Measurements from ENCODE around the gene CNGB1. TPM values are rescaled to one million over a fixed set of nuclear protein-coding genes. Genes with fewer than 3 reads are reported as not detected.

Gene CNGB1
- total and polyA plus RNA-seq, 2 experiments from 2014 or later: not detected

DNA sequence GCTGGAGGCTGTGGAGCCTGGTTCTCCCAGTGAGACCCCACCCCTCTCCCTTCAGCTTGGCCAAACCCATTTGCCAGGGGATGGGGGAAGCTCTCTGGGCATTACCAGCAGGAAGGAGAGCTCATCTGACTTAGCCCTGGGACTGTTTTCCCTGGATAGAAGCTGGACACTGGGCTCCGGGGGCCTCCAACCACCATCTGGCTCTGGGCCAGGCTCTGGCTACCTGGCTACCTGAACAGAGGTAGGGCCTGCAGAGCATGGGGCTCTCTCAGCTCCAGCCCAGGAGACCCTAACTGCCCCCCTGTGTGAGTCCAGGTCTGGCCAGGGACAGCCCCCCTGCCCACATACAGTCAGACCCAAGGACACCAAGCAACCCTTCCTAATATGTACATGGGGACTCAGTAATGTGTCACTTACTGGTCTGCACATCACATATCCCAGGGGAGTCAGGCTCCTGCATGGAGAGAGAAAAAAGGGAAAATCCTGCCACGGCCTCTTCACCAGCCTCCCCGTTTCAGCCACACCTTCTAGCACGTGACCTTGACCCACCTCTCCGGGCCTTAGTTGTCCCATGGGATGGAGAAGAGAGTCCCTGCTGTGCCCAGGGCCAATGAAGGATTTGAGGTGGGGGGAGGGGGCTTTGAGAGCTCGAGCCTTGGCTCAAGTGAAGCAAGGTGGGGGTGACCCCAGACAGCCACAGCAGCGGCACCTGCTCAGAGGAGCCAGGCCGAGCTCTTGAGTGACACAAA lies 13.8 kb downstream of the CNGB1 start:
- Histone ChIP-seq H3K4me1 (ENCODE audit: insufficient read depth) (no peaks in the 10 kb centered on the region), H3K4me2 (no peak overlapping the region), H3K27ac (no peak overlapping the region), H3K9me3 (ENCODE audit: low read depth) (no peaks in the 10 kb centered on the region), H3K27me3 (no peaks in the 10 kb centered on the region), H3K4me3 (no peak overlapping the region), H3K79me2 (no peaks in the 10 kb centered on the region), H3K9me2 (replicated peaks; ENCODE audit: insufficient read depth) (no peaks in the 10 kb centered on the region), H3K36me3 (replicated peaks; ENCODE audit: insufficient read depth, low read depth) (no peaks in the 10 kb centered on the region), H2AFZ (no peak overlapping the region), H4K20me1 (ENCODE audit: insufficient read depth, poor library complexity, severe bottlenecking) (no peaks in the 10 kb centered on the region)
- no peak for DNase-seq (ENCODE audit: low spot score)
- 64% methylated on average over 8 of the region's 8 CpGs for WGBS (ENCODE audit: low lambda C conversion rate, missing lambda C conversion rate)
- TF ChIP-seq, protein P1, sequence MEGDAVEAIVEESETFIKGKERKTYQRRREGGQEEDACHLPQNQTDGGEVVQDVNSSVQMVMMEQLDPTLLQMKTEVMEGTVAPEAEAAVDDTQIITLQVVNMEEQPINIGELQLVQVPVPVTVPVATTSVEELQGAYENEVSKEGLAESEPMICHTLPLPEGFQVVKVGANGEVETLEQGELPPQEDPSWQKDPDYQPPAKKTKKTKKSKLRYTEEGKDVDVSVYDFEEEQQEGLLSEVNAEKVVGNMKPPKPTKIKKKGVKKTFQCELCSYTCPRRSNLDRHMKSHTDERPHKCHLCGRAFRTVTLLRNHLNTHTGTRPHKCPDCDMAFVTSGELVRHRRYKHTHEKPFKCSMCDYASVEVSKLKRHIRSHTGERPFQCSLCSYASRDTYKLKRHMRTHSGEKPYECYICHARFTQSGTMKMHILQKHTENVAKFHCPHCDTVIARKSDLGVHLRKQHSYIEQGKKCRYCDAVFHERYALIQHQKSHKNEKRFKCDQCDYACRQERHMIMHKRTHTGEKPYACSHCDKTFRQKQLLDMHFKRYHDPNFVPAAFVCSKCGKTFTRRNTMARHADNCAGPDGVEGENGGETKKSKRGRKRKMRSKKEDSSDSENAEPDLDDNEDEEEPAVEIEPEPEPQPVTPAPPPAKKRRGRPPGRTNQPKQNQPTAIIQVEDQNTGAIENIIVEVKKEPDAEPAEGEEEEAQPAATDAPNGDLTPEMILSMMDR (IDR thresholded peaks at IDR 0.05; ENCODE audit: poor library complexity): no peak
- TF ChIP-seq EZH2phosphoT487 (IDR thresholded peaks at IDR 0.05; ENCODE audit: low read depth, severe bottlenecking, unreplicated experiment) (no peak), EZH2 (IDR thresholded peaks at IDR 0.05; ENCODE audit: borderline replicate concordance) (no peak)

DNA sequence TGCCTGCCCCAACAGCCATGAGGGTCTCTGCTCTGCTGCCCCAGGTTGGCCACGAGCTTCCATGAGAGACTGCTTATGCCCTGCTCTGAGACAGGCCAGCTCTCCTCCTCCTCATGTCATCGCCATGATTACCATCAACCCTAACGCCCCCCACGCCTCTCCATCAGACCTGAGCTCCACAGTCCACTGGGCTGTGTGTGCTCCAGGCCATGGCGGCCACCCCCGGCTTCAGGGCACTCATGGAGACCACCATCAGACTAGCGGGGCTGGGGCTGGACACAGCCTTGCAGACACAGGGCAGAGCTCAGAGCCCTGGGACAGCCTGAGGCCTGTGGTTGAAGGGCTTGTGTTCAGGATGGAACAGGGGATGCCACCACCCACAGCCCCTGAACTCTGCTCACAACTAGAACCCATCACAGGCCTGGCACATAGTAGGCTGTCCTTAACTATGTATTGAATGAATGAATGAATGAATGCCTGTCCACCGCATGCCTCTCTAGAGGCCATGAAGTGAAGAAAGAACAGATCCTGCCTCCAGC lies 14.6 kb downstream of the CNGB1 start:
- DNase-seq (ENCODE audit: low spot score): no peak
- Histone ChIP-seq H4K20me1 (ENCODE audit: insufficient read depth, poor library complexity, severe bottlenecking) (no peaks in the 10 kb centered on the region), H3K4me1 (ENCODE audit: insufficient read depth) (no peaks in the 10 kb centered on the region), H3K9me2 (replicated peaks; ENCODE audit: insufficient read depth) (no peaks in the 10 kb centered on the region), H3K4me2 (no peak overlapping the region), H3K9me3 (ENCODE audit: low read depth) (no peaks in the 10 kb centered on the region), H3K27ac (no peak overlapping the region), H3K36me3 (replicated peaks; ENCODE audit: insufficient read depth, low read depth) (no peaks in the 10 kb centered on the region), H2AFZ (no peak overlapping the region), H3K79me2 (no peaks in the 10 kb centered on the region), H3K4me3 (no peak overlapping the region), H3K27me3 (no peaks in the 10 kb centered on the region)
- no peak for TF ChIP-seq EZH2phosphoT487 (IDR thresholded peaks at IDR 0.05; ENCODE audit: low read depth, severe bottlenecking, unreplicated experiment)
- TF ChIP-seq, protein P1 (IDR thresholded peaks at IDR 0.05; ENCODE audit: poor library complexity): no peak
- TF ChIP-seq EZH2 (IDR thresholded peaks at IDR 0.05; ENCODE audit: borderline replicate concordance): no peak
- 93% methylated on average over 8 of the region's 8 CpGs for WGBS (ENCODE audit: low lambda C conversion rate, missing lambda C conversion rate)

DNA sequence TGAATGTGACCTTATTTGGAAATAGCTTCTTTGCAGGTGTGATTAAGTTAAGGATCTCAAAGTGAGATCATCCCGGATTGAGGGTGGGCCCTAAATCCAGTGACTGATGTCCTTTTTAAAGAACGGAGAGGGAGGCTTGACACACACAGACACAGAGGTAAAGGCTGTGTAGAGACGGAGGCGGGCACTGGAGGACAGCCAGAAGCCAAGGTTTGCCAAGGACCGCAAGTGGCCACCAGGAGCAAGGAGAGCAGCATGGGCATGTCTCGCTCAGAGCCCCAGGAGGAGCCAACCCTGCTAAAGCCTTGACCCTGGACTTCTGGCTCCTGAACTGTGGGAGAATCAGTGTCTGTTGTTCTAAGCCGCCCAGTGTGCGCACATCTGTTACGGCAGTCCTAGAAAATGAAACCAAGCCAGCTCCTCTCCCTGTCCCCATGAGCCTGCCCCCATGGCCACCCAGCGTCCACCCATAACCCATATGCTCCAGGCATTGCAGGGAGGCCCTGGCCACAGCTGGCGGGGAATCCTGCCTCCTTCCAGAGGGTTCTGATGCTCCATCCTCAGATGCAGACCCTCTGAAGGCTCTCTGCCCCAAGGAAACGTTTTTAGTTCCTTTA lies 15.2 kb downstream of the CNGB1 start:
- 88% methylated on average over 12 of the region's 12 CpGs for WGBS (ENCODE audit: low lambda C conversion rate, missing lambda C conversion rate)
- H3K4me1 ChIP-seq (ENCODE audit: insufficient read depth): no peaks in the 10 kb centered on the region
- H3K4me3 ChIP-seq: no peak overlapping the region
- TF ChIP-seq EZH2 (IDR thresholded peaks at IDR 0.05; ENCODE audit: borderline replicate concordance): no peak
- TF ChIP-seq EZH2phosphoT487 (IDR thresholded peaks at IDR 0.05; ENCODE audit: low read depth, severe bottlenecking, unreplicated experiment): no peak
- no peaks in the 10 kb centered on the region for H3K27me3 ChIP-seq
- H3K4me2 ChIP-seq: no peak overlapping the region
- no peak overlapping the region for H2AFZ ChIP-seq
- no peak overlapping the region for H3K27ac ChIP-seq
- H3K9me3 ChIP-seq (ENCODE audit: low read depth): no peaks in the 10 kb centered on the region
- no peaks in the 10 kb centered on the region for H3K9me2 ChIP-seq (replicated peaks; ENCODE audit: insufficient read depth)
- H4K20me1 ChIP-seq (ENCODE audit: insufficient read depth, poor library complexity, severe bottlenecking): no peaks in the 10 kb centered on the region
- H3K79me2 ChIP-seq: no peaks in the 10 kb centered on the region
- no peak for DNase-seq (ENCODE audit: low spot score)
- no peaks in the 10 kb centered on the region for H3K36me3 ChIP-seq (replicated peaks; ENCODE audit: insufficient read depth, low read depth)

DNA sequence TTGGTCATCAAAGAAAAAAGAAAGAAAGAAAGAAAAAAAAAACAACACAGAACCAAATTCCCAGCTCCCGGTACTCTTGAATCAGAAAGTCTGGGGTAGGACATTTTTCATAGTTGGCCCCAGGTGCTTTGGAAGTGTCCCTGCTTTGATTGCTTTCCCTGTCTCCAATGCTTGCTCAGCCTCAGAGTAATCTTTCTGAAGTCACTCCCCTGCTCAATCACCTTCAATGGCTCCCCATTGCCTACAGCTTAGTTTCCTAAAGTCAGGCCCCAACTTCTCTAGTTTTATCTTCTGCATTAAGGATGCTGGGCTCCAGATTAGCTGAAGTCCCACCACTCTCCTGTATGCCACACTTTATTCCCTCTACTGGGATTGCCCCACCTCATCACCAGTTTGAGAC lies 17.1 kb downstream of the CNGB1 start:
- no peak overlapping the region for H2AFZ ChIP-seq
- H3K4me1 ChIP-seq (ENCODE audit: insufficient read depth): no peaks in the 10 kb centered on the region
- H3K27ac ChIP-seq: no peak overlapping the region
- H3K4me2 ChIP-seq: no peak overlapping the region
- no peak overlapping the region for H3K4me3 ChIP-seq
- H4K20me1 ChIP-seq (ENCODE audit: insufficient read depth, poor library complexity, severe bottlenecking): no peaks in the 10 kb centered on the region
- no peaks in the 10 kb centered on the region for H3K9me3 ChIP-seq (ENCODE audit: low read depth)
- H3K79me2 ChIP-seq: no peaks in the 10 kb centered on the region
- DNase-seq (ENCODE audit: low spot score): no peak
- H3K9me2 ChIP-seq (replicated peaks; ENCODE audit: insufficient read depth): no peaks in the 10 kb centered on the region
- 100% methylated on average over 1 of the region's 1 CpG for WGBS (ENCODE audit: low lambda C conversion rate, missing lambda C conversion rate)
- no peak for TF ChIP-seq EZH2phosphoT487 (IDR thresholded peaks at IDR 0.05; ENCODE audit: low read depth, severe bottlenecking, unreplicated experiment)
- TF ChIP-seq, protein P1 (IDR thresholded peaks at IDR 0.05; ENCODE audit: poor library complexity): no peak
- no peak for TF ChIP-seq EZH2 (IDR thresholded peaks at IDR 0.05; ENCODE audit: borderline replicate concordance)
- H3K27me3 ChIP-seq: no peaks in the 10 kb centered on the region
- H3K36me3 ChIP-seq (replicated peaks; ENCODE audit: insufficient read depth, low read depth): no peaks in the 10 kb centered on the region
